Activated naive CD8-positive, alpha-beta T cell (primary cell): Measurements from ENCODE around the gene TEPSIN.

Source experiments
- H3K27ac Mint-ChIP-seq: one replicate; pipeline ENCODE4 v1.8.0; 2021; ENCODE audit warnings: mixed read lengths
- H3K27me3 Mint-ChIP-seq: one replicate; pipeline ENCODE4 v1.8.0; 2021; ENCODE audit warnings: mixed read lengths
- H3K36me3 Mint-ChIP-seq: one replicate; pipeline ENCODE4 v1.8.0; 2021; ENCODE audit warnings: mixed read lengths
- H3K4me1 Mint-ChIP-seq: one replicate; pipeline ENCODE4 v1.8.0; 2021; ENCODE audit warnings: low read depth, mixed read lengths
- H3K4me3 Mint-ChIP-seq: one replicate; pipeline ENCODE4 v1.8.0; 2021; ENCODE audit warnings: mild to moderate bottlenecking, mixed read lengths
- H3K9me3 Mint-ChIP-seq: one replicate; pipeline ENCODE4 v1.8.0; 2021; ENCODE audit warnings: low read depth, mixed read lengths

Gene TEPSIN

GRCh38 chr17:81247339-81247990, 8.6 kb upstream of the TEPSIN start:
- H3K27me3 Mint-ChIP-seq, result no peaks in the 10 kb centered on the region
- H3K4me1 Mint-ChIP-seq, result peaks cover 4% of the 10 kb centered on the region
- no peak overlapping the region for H3K4me3 Mint-ChIP-seq
- H3K27ac Mint-ChIP-seq, result no peak overlapping the region
- H3K9me3 Mint-ChIP-seq, result no peaks in the 10 kb centered on the region
- no peaks in the 10 kb centered on the region for H3K36me3 Mint-ChIP-seq

- Mint-ChIP-seq H3K36me3 (no peaks in the 10 kb centered on the region), H3K27ac (no peak overlapping the region), H3K4me3 (no peak overlapping the region), H3K9me3 (no peaks in the 10 kb centered on the region), H3K27me3 (no peaks in the 10 kb centered on the region), H3K4me1 (peaks cover 7% of the 10 kb centered on the region)
These were observed 8.0 kb upstream of the TEPSIN start for GRCh38 chr17:81246679-81247338.

- Mint-ChIP-seq H3K9me3 (no peaks in the 10 kb centered on the region), H3K4me3 (no peak overlapping the region), H3K27ac (no peak overlapping the region), H3K4me1 (peaks cover 9% of the 10 kb centered on the region), H3K36me3 (no peaks in the 10 kb centered on the region), H3K27me3 (no peaks in the 10 kb centered on the region)
These were observed 7.5 kb upstream of the TEPSIN start for GRCh38 chr17:81246343-81246670.

GRCh38 chr17:81245665-81246342, 6.9 kb upstream of the TEPSIN start:
- Mint-ChIP-seq H3K27me3 (no peaks in the 10 kb centered on the region), H3K4me3 (no peak overlapping the region), H3K27ac (no peak overlapping the region), H3K4me1 (peaks cover 9% of the 10 kb centered on the region), H3K9me3 (no peaks in the 10 kb centered on the region), H3K36me3 (peaks cover 2% of the 10 kb centered on the region)

GRCh38 chr17:81245024-81245664, 6.3 kb upstream of the TEPSIN start:
- Mint-ChIP-seq H3K36me3 (peaks cover 2% of the 10 kb centered on the region), H3K27ac (no peak overlapping the region), H3K9me3 (no peaks in the 10 kb centered on the region), H3K4me1 (peaks cover 12% of the 10 kb centered on the region), H3K4me3 (no peak overlapping the region), H3K27me3 (no peaks in the 10 kb centered on the region)

- Mint-ChIP-seq H3K4me3 (no peak overlapping the region), H3K27ac (no peak overlapping the region), H3K36me3 (peaks cover 4% of the 10 kb centered on the region), H3K9me3 (no peaks in the 10 kb centered on the region), H3K4me1 (peaks cover 14% of the 10 kb centered on the region), H3K27me3 (no peaks in the 10 kb centered on the region)
These were observed 5.6 kb upstream of the TEPSIN start for GRCh38 chr17:81244358-81245023.

- H3K4me3 Mint-ChIP-seq, result no peak overlapping the region
- H3K27ac Mint-ChIP-seq, result no peak overlapping the region
- H3K9me3 Mint-ChIP-seq, result no peaks in the 10 kb centered on the region
- peaks cover 15% of the 10 kb centered on the region for H3K4me1 Mint-ChIP-seq
- no peaks in the 10 kb centered on the region for H3K27me3 Mint-ChIP-seq
- H3K36me3 Mint-ChIP-seq, result peaks cover 4% of the 10 kb centered on the region
These were observed 4.4 kb upstream of the TEPSIN start for GRCh38 chr17:81243333-81243664.

- Mint-ChIP-seq H3K27ac (peak overlapping the region; percentile 79), H3K4me1 (peaks cover 20% of the 10 kb centered on the region), H3K4me3 (peak overlapping the region; percentile 47), H3K27me3 (no peaks in the 10 kb centered on the region), H3K9me3 (no peaks in the 10 kb centered on the region), H3K36me3 (peaks cover 4% of the 10 kb centered on the region)
These were observed 3.8 kb upstream of the TEPSIN start for GRCh38 chr17:81242421-81243332.

- no peaks in the 10 kb centered on the region for H3K9me3 Mint-ChIP-seq
- peaks cover 4% of the 10 kb centered on the region for H3K36me3 Mint-ChIP-seq
- H3K27ac Mint-ChIP-seq, result peak overlapping the region; percentile 79
- no peaks in the 10 kb centered on the region for H3K27me3 Mint-ChIP-seq
- peak overlapping the region; percentile 94 for H3K4me3 Mint-ChIP-seq
- H3K4me1 Mint-ChIP-seq, result peaks cover 25% of the 10 kb centered on the region
These were observed 3.0 kb upstream of the TEPSIN start for GRCh38 chr17:81241648-81242420.

GRCh38 chr17:81241203-81241602, 2.3 kb upstream of the TEPSIN start:
- Mint-ChIP-seq H3K27me3 (no peaks in the 10 kb centered on the region), H3K9me3 (no peaks in the 10 kb centered on the region), H3K4me3 (peak overlapping the region; percentile 94), H3K27ac (no peak overlapping the region), H3K36me3 (peaks cover 4% of the 10 kb centered on the region), H3K4me1 (peaks cover 26% of the 10 kb centered on the region)

GRCh38 chr17:81240761-81241160, 1.9 kb upstream of the TEPSIN start:
- Mint-ChIP-seq H3K27me3 (no peaks in the 10 kb centered on the region), H3K36me3 (peaks cover 4% of the 10 kb centered on the region), H3K4me3 (peak overlapping the region; percentile 94), H3K4me1 (peaks cover 28% of the 10 kb centered on the region), H3K9me3 (no peaks in the 10 kb centered on the region), H3K27ac (peak overlapping the region; percentile 50)

GRCh38 chr17:81239714-81240555, 1.1 kb upstream of the TEPSIN start:
- peaks cover 4% of the 10 kb centered on the region for H3K36me3 Mint-ChIP-seq
- H3K27ac Mint-ChIP-seq, result peak overlapping the region; percentile 95
- H3K4me3 Mint-ChIP-seq, result peak overlapping the region; percentile 94
- no peaks in the 10 kb centered on the region for H3K9me3 Mint-ChIP-seq
- H3K4me1 Mint-ChIP-seq, result peaks cover 29% of the 10 kb centered on the region
- H3K27me3 Mint-ChIP-seq, result no peaks in the 10 kb centered on the region

- H3K9me3 Mint-ChIP-seq, result no peaks in the 10 kb centered on the region
- peaks cover 33% of the 10 kb centered on the region for H3K4me1 Mint-ChIP-seq
- peaks cover 4% of the 10 kb centered on the region for H3K36me3 Mint-ChIP-seq
- H3K4me3 Mint-ChIP-seq, result peak overlapping the region; percentile 85
- H3K27ac Mint-ChIP-seq, result no peak overlapping the region
- H3K27me3 Mint-ChIP-seq, result no peaks in the 10 kb centered on the region
These were observed 403 bp downstream of the TEPSIN start for GRCh38 chr17:81238490-81238814.
